Measurements from ENCODE around the gene DNAJC19.
"Not testable (repeated sequence)": the region's sequence is repeated elsewhere in the genome, so short reads cannot be mapped to it uniquely, and the experiment has no call there.

The DNAJC19 gene

DNA sequence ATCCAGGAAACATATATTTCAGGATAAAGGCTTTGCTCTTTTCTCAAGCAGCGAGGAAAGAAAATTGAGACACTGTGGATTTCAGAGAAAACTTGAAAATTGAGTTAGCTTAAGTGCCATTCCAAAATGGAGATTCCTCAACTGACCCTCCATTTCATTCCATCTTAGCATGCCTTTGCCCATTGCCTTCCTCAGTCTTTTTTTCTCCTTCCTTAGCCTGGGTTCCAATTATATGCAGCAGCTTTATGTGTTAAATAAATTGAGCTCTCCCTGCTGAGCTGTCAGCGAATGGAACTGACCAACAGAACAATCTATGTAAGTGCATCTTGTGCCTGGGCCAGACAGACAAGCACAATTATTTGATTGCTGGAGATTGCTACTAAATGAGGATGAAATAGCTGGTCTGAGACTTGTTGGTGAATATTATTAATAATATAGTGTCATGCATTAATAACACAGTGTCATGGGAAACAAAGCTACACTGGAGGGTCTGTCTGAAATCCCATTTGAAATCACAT, 6.9 kb upstream of the DNAJC19 start:
- 91 to 92% methylated on average over 2 of the region's 2 CpGs for WGBS, 2 experiments
- no peaks in the 10 kb centered on the region for H3K4me1 ChIP-seq (ENCODE audit: control insufficient read depth, insufficient read depth, low read length)
- H3K9me3 ChIP-seq (ENCODE audit: control insufficient read depth, low read length): no peaks in the 10 kb centered on the region
- no peak overlapping the region for H3K4me3 ChIP-seq (ENCODE audit: insufficient read depth, low read depth, low read length)
- H3K27me3 ChIP-seq (ENCODE audit: control insufficient read depth, insufficient read depth, low read length, poor library complexity, severe bottlenecking): no peaks in the 10 kb centered on the region
- no peak overlapping the region for H3K27ac ChIP-seq (ENCODE audit: insufficient read depth, low read depth, low read length, poor library complexity, severe bottlenecking)
- no peaks in the 10 kb centered on the region for H3K36me3 ChIP-seq (ENCODE audit: control insufficient read depth, insufficient read depth, low read length)

GRCh38 chr3:180990505-180990904, 969 bp upstream of the DNAJC19 start:
- WGBS, 2 experiments: 69% methylated on average over 2 of the region's 2 CpGs; no CpG with 5 or more reads in 1 of the 2 experiments
- H3K27ac ChIP-seq (ENCODE audit: insufficient read depth, low read depth, low read length, poor library complexity, severe bottlenecking): no peak overlapping the region
- H3K27me3 ChIP-seq (ENCODE audit: control insufficient read depth, insufficient read depth, low read length, poor library complexity, severe bottlenecking): no peaks in the 10 kb centered on the region
- H3K4me3 ChIP-seq (ENCODE audit: insufficient read depth, low read depth, low read length): no peak overlapping the region
- peaks cover 5% of the 10 kb centered on the region for H3K36me3 ChIP-seq (ENCODE audit: control insufficient read depth, insufficient read depth, low read length)
- no peaks in the 10 kb centered on the region for H3K9me3 ChIP-seq (ENCODE audit: control insufficient read depth, low read length)
- H3K4me1 ChIP-seq (ENCODE audit: control insufficient read depth, insufficient read depth, low read length): no peaks in the 10 kb centered on the region

GRCh38 chr3:180987344-180987743, 2.2 kb downstream of the DNAJC19 start:
- H3K27me3 ChIP-seq (ENCODE audit: control insufficient read depth, insufficient read depth, low read length, poor library complexity, severe bottlenecking): no peaks in the 10 kb centered on the region
- H3K4me3 ChIP-seq (ENCODE audit: insufficient read depth, low read depth, low read length): no peak overlapping the region
- H3K9me3 ChIP-seq (ENCODE audit: control insufficient read depth, low read length): no peaks in the 10 kb centered on the region
- no peaks in the 10 kb centered on the region for H3K4me1 ChIP-seq (ENCODE audit: control insufficient read depth, insufficient read depth, low read length)
- peaks cover 5% of the 10 kb centered on the region for H3K36me3 ChIP-seq (ENCODE audit: control insufficient read depth, insufficient read depth, low read length)
- H3K27ac ChIP-seq (ENCODE audit: insufficient read depth, low read depth, low read length, poor library complexity, severe bottlenecking): no peak overlapping the region
- 92 to 100% methylated on average over 2 of the region's 2 CpGs for WGBS, 2 experiments

GRCh38 chr3:180986366-180986765, 3.2 kb downstream of the DNAJC19 start:
- not testable (repeated sequence) for H3K4me1 ChIP-seq (ENCODE audit: control insufficient read depth, insufficient read depth, low read length); H3K27ac ChIP-seq (ENCODE audit: insufficient read depth, low read depth, low read length, poor library complexity, severe bottlenecking); H3K4me3 ChIP-seq (ENCODE audit: insufficient read depth, low read depth, low read length); H3K9me3 ChIP-seq (ENCODE audit: control insufficient read depth, low read length); H3K27me3 ChIP-seq (ENCODE audit: control insufficient read depth, insufficient read depth, low read length, poor library complexity, severe bottlenecking); H3K36me3 ChIP-seq (ENCODE audit: control insufficient read depth, insufficient read depth, low read length)
- 92 to 93% methylated on average over 10 of the region's 10 CpGs for WGBS, 2 experiments

DNA sequence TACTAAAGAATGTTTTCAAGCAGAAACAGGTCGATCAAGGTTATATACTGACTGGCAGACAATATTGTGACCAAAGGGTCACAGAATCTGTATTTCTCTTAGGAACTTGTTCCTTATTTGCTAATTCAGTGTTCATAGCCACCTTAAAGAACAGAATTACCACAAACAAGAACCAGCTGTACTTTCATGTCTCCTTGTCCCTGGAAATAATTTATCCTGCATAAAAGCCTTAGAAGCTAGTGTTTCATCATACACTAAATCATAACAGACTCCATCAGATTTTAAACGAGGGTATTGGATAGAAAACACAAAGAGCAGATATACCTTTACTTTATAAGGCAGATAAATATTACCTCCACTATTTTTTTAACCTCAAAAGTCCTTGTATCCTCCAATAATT, 6.4 kb downstream of the DNAJC19 start:
- H3K27ac ChIP-seq (ENCODE audit: insufficient read depth, low read depth, low read length, poor library complexity, severe bottlenecking): no peak overlapping the region
- H3K4me3 ChIP-seq (ENCODE audit: insufficient read depth, low read depth, low read length): no peak overlapping the region
- peaks cover 5% of the 10 kb centered on the region for H3K36me3 ChIP-seq (ENCODE audit: control insufficient read depth, insufficient read depth, low read length)
- no peaks in the 10 kb centered on the region for H3K9me3 ChIP-seq (ENCODE audit: control insufficient read depth, low read length)
- no peaks in the 10 kb centered on the region for H3K27me3 ChIP-seq (ENCODE audit: control insufficient read depth, insufficient read depth, low read length, poor library complexity, severe bottlenecking)
- 91 to 94% methylated on average over 2 of the region's 2 CpGs for WGBS, 2 experiments
- no peaks in the 10 kb centered on the region for H3K4me1 ChIP-seq (ENCODE audit: control insufficient read depth, insufficient read depth, low read length)

- WGBS, 2 experiments: 94 to 100% methylated on average over 2 of the region's 2 CpGs
- no peaks in the 10 kb centered on the region for H3K4me1 ChIP-seq (ENCODE audit: control insufficient read depth, insufficient read depth, low read length)
- no peak overlapping the region for H3K4me3 ChIP-seq (ENCODE audit: insufficient read depth, low read depth, low read length)
- no peaks in the 10 kb centered on the region for H3K9me3 ChIP-seq (ENCODE audit: control insufficient read depth, low read length)
- H3K27me3 ChIP-seq (ENCODE audit: control insufficient read depth, insufficient read depth, low read length, poor library complexity, severe bottlenecking): no peaks in the 10 kb centered on the region
- no peak overlapping the region for H3K27ac ChIP-seq (ENCODE audit: insufficient read depth, low read depth, low read length, poor library complexity, severe bottlenecking)
- no peaks in the 10 kb centered on the region for H3K36me3 ChIP-seq (ENCODE audit: control insufficient read depth, insufficient read depth, low read length)
Observed at GRCh38 chr3:180981912-180982311, 7.6 kb downstream of the DNAJC19 start.

DNA sequence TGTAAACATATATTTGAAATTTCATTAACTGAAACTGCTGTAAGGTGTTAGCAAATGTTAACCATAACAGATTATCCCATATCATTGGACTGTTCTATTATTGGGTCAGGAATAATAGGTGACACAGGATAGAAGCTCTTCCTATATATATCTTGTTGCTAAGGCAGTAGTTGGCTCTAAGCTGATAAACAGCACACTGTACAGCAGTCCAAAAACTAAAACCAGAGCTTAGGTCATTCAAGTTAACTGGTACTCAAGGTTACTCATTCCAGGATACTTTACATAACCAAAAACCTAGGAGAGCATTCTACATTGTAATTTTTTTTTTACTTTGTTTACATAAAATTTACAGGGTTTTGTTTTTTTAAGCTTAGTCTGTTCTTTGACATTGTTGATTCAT, 8.9 kb downstream of the DNAJC19 start:
- no peaks in the 10 kb centered on the region for H3K9me3 ChIP-seq (ENCODE audit: control insufficient read depth, low read length)
- no peak overlapping the region for H3K4me3 ChIP-seq (ENCODE audit: insufficient read depth, low read depth, low read length)
- no peak overlapping the region for H3K27ac ChIP-seq (ENCODE audit: insufficient read depth, low read depth, low read length, poor library complexity, severe bottlenecking)
- H3K27me3 ChIP-seq (ENCODE audit: control insufficient read depth, insufficient read depth, low read length, poor library complexity, severe bottlenecking): no peaks in the 10 kb centered on the region
- H3K4me1 ChIP-seq (ENCODE audit: control insufficient read depth, insufficient read depth, low read length): no peaks in the 10 kb centered on the region
- H3K36me3 ChIP-seq (ENCODE audit: control insufficient read depth, insufficient read depth, low read length): no peaks in the 10 kb centered on the region

DNA sequence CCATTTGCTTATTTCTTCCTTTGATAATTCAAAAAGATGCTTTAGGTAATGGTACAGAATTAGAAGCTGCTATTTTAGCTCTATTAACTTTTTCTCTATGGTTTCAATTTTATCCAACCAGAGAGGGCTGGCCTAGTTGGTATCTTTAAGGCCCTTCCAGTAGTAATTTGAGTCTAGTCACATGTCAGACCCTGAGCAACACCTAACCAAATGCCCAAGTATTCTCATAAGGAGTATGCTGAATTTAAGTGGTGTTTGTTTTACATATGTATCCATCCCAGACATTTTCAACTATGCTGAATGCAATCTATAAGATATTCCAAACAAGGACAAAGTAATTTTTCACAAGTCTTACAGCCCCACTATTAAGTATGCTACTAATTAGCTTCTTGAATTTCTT, 9.6 kb downstream of the DNAJC19 start:
- no peaks in the 10 kb centered on the region for H3K27me3 ChIP-seq (ENCODE audit: control insufficient read depth, insufficient read depth, low read length, poor library complexity, severe bottlenecking)
- no peak overlapping the region for H3K4me3 ChIP-seq (ENCODE audit: insufficient read depth, low read depth, low read length)
- H3K27ac ChIP-seq (ENCODE audit: insufficient read depth, low read depth, low read length, poor library complexity, severe bottlenecking): no peak overlapping the region
- no peaks in the 10 kb centered on the region for H3K9me3 ChIP-seq (ENCODE audit: control insufficient read depth, low read length)
- H3K4me1 ChIP-seq (ENCODE audit: control insufficient read depth, insufficient read depth, low read length): no peaks in the 10 kb centered on the region
- no peaks in the 10 kb centered on the region for H3K36me3 ChIP-seq (ENCODE audit: control insufficient read depth, insufficient read depth, low read length)

GRCh38 chr3:180977498-180977897, 12.0 kb downstream of the DNAJC19 start:
- no peaks in the 10 kb centered on the region for H3K27me3 ChIP-seq (ENCODE audit: control insufficient read depth, insufficient read depth, low read length, poor library complexity, severe bottlenecking)
- no peaks in the 10 kb centered on the region for H3K9me3 ChIP-seq (ENCODE audit: control insufficient read depth, low read length)
- no peak overlapping the region for H3K4me3 ChIP-seq (ENCODE audit: insufficient read depth, low read depth, low read length)
- H3K27ac ChIP-seq (ENCODE audit: insufficient read depth, low read depth, low read length, poor library complexity, severe bottlenecking): no peak overlapping the region
- H3K4me1 ChIP-seq (ENCODE audit: control insufficient read depth, insufficient read depth, low read length): no peaks in the 10 kb centered on the region
- no peaks in the 10 kb centered on the region for H3K36me3 ChIP-seq (ENCODE audit: control insufficient read depth, insufficient read depth, low read length)

- Histone ChIP-seq H3K4me1 (ENCODE audit: control insufficient read depth, insufficient read depth, low read length) (no peaks in the 10 kb centered on the region), H3K4me3 (ENCODE audit: insufficient read depth, low read depth, low read length) (no peak overlapping the region), H3K27ac (ENCODE audit: insufficient read depth, low read depth, low read length, poor library complexity, severe bottlenecking) (no peak overlapping the region), H3K9me3 (ENCODE audit: control insufficient read depth, low read length) (no peaks in the 10 kb centered on the region), H3K27me3 (ENCODE audit: control insufficient read depth, insufficient read depth, low read length, poor library complexity, severe bottlenecking) (no peaks in the 10 kb centered on the region), H3K36me3 (ENCODE audit: control insufficient read depth, insufficient read depth, low read length) (peaks cover 8% of the 10 kb centered on the region)
- 92 to 94% methylated on average over 5 of the region's 6 CpGs for WGBS, 2 experiments
Observed at GRCh38 chr3:180974286-180974685, 15.2 kb downstream of the DNAJC19 start.

DNA sequence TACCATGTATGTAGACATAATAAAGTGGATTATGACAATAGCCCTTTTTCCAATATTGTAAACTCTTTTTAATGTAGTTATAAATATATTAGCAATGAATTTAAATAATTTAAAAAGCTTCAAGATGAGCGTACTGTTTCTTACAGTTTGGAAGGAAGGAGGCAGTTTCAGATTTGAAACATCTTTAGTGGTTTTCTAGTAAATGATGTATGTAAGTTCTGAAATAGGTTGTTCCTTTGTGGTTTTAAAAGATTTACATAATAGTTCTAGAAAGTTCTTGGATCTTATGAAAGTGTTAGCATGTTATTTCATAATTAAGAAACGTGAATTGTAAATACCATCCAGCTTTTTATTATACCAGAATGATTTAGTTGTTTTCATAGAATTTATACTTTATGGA, 16.0 kb downstream of the DNAJC19 start:
- Histone ChIP-seq H3K27me3 (ENCODE audit: control insufficient read depth, insufficient read depth, low read length, poor library complexity, severe bottlenecking) (no peaks in the 10 kb centered on the region), H3K27ac (ENCODE audit: insufficient read depth, low read depth, low read length, poor library complexity, severe bottlenecking) (no peak overlapping the region), H3K4me3 (ENCODE audit: insufficient read depth, low read depth, low read length) (no peak overlapping the region), H3K9me3 (ENCODE audit: control insufficient read depth, low read length) (no peaks in the 10 kb centered on the region), H3K4me1 (ENCODE audit: control insufficient read depth, insufficient read depth, low read length) (no peaks in the 10 kb centered on the region), H3K36me3 (ENCODE audit: control insufficient read depth, insufficient read depth, low read length) (peaks cover 10% of the 10 kb centered on the region)
- WGBS, 2 experiments: 100% methylated on average over 1 of the region's 2 CpGs

Measured in ectodermal cell (in vitro differentiated cells).